H9 (cell line): ENCODE data around the gene ANKRD7. TPM values are rescaled to one million over a fixed set of nuclear protein-coding genes. Genes with fewer than 3 reads are reported as not detected.

Source experiments
- DNase-seq: peaks from one replicate; pipeline ENCODE4 v3.0.0-alpha.2; 2017
- H2AFZ ChIP-seq: one replicate; pipeline ENCODE4 v1.6.1; 2013; ENCODE audit warnings: mild to moderate bottlenecking, low read length, control low read depth, moderate library complexity
- H2AK5ac ChIP-seq: 2 replicates; pipeline ENCODE4 v1.6.1; 2013; ENCODE audit warnings: low read length, control low read depth, mixed read lengths; ENCODE audit not compliant: insufficient read length
- H2BK120ac ChIP-seq: one replicate; pipeline ENCODE4 v1.6.1; 2013; ENCODE audit warnings: low read depth, mild to moderate bottlenecking, low read length, control low read depth, inconsistent platforms; ENCODE audit not compliant: poor library complexity, severe bottlenecking
- H2BK12ac ChIP-seq: 2 replicates; pipeline ENCODE4 v1.6.1; 2013; ENCODE audit warnings: low read length, control low read depth, mixed read lengths, low read depth; ENCODE audit not compliant: insufficient read length
- H2BK15ac ChIP-seq: 2 replicates; pipeline ENCODE4 v1.6.1; 2013; ENCODE audit warnings: low read depth, low read length, control low read depth
- H2BK20ac ChIP-seq: one replicate; pipeline ENCODE4 v1.6.1; 2013; ENCODE audit warnings: low read depth, mild to moderate bottlenecking, low read length, control low read depth, inconsistent platforms; ENCODE audit not compliant: poor library complexity, severe bottlenecking
- H2BK5ac ChIP-seq: 2 replicates; pipeline ENCODE4 v1.6.1; 2013; ENCODE audit warnings: low read length, control low read depth, mixed read lengths; ENCODE audit not compliant: insufficient read length
- H3K14ac ChIP-seq: 2 replicates; pipeline ENCODE4 v1.6.1; 2013; ENCODE audit warnings: low read length, control low read depth; ENCODE audit not compliant: insufficient read depth
- H3K18ac ChIP-seq: 2 replicates; pipeline ENCODE4 v1.6.1; 2013; ENCODE audit warnings: low read depth, mild to moderate bottlenecking, mixed read lengths, low read length, control low read depth; ENCODE audit not compliant: insufficient read length
- H3K23ac ChIP-seq: 2 replicates; pipeline ENCODE4 v1.6.1; 2013; ENCODE audit warnings: low read length, control low read depth, mixed read lengths, low read depth; ENCODE audit not compliant: insufficient read length
- H3K23me2 ChIP-seq: 2 replicates; pipeline ENCODE4 v1.6.1; 2013; ENCODE audit warnings: low read depth, mild to moderate bottlenecking, mixed read lengths, low read length, control low read depth; ENCODE audit not compliant: insufficient read length, poor library complexity, severe bottlenecking
- H3K27ac ChIP-seq: 2 replicates; pipeline ENCODE4 v1.5.1; 2013; ENCODE audit warnings: low read length, control low read depth, mixed read lengths, low read depth; ENCODE audit not compliant: insufficient read length
- H3K27me3 ChIP-seq: 2 replicates; pipeline ENCODE4 v1.6.1; 2013; ENCODE audit warnings: low read length, control low read depth, inconsistent platforms; ENCODE audit not compliant: insufficient read depth
- H3K4ac ChIP-seq: 2 replicates; pipeline ENCODE4 v1.6.1; 2013; ENCODE audit warnings: low read depth, mild to moderate bottlenecking, control low read depth, inconsistent platforms, low read length, moderate library complexity
- H3K4me1 ChIP-seq: 2 replicates; pipeline ENCODE4 v1.6.1; 2013; ENCODE audit warnings: low read length, control low read depth, inconsistent platforms; ENCODE audit not compliant: insufficient read depth
- H3K4me2 ChIP-seq: 2 replicates; pipeline ENCODE4 v1.6.1; 2013; ENCODE audit warnings: low read length, control low read depth, mixed read lengths; ENCODE audit not compliant: insufficient read length, insufficient read depth
- H3K56ac ChIP-seq: 2 replicates; pipeline ENCODE4 v1.6.1; 2013; ENCODE audit warnings: low read depth, mild to moderate bottlenecking, mixed read lengths, low read length, control low read depth; ENCODE audit not compliant: insufficient read length
- H3K79me1 ChIP-seq: 2 replicates; pipeline ENCODE4 v1.6.1; 2013; ENCODE audit warnings: low read depth, mild to moderate bottlenecking, moderate library complexity, low read length, control low read depth, inconsistent platforms; ENCODE audit not compliant: insufficient read depth, poor library complexity, severe bottlenecking
- H3K79me2 ChIP-seq: 2 replicates; pipeline ENCODE4 v1.6.1; 2013; ENCODE audit warnings: low read length, control low read depth, inconsistent platforms; ENCODE audit not compliant: insufficient read depth
- H3K9ac ChIP-seq: 2 replicates; pipeline ENCODE4 v1.6.1; 2013; ENCODE audit warnings: low read length, control low read depth, mixed read lengths; ENCODE audit not compliant: insufficient read length; ENCODE audit errors: extremely low read depth
- H3K9me3 ChIP-seq: one replicate; pipeline ENCODE4 v1.6.1; 2013; ENCODE audit warnings: low read depth, low read length, inconsistent platforms; ENCODE audit not compliant: control insufficient read depth
- H3T11ph ChIP-seq: one replicate; pipeline ENCODE4 v1.6.1; 2013; ENCODE audit warnings: mild to moderate bottlenecking, low read length, control low read depth, inconsistent platforms
- H4K20me1 ChIP-seq: one replicate; pipeline ENCODE4 v1.6.1; 2013; ENCODE audit not compliant: control insufficient read depth, insufficient read length, insufficient read depth
- H4K5ac ChIP-seq: 2 replicates; pipeline ENCODE4 v1.6.1; 2013; ENCODE audit warnings: low read depth, mild to moderate bottlenecking, mixed read lengths, low read length, control low read depth; ENCODE audit not compliant: insufficient read length
- H4K8ac ChIP-seq: replicated peaks from 2 replicates; pipeline ENCODE4 v1.6.1; 2013; ENCODE audit warnings: low read length, control low read depth, mixed read lengths, low read depth; ENCODE audit not compliant: insufficient read length
- H4K91ac ChIP-seq: 2 replicates; pipeline ENCODE4 v1.6.1; 2013; ENCODE audit warnings: low read depth, mild to moderate bottlenecking, moderate library complexity, mixed read lengths, low read length, control low read depth; ENCODE audit not compliant: insufficient read length
- H3K27ac Mint-ChIP-seq, 3 experiments: 2 replicates in 2 of 3; 3 replicates in 1 of 3; pipeline ENCODE4 v1.8.0; 2020 to 2021; ENCODE audit warnings: mixed read lengths in 3 of 3, mild to moderate bottlenecking in 1 of 3, moderate library complexity in 1 of 3
- H3K27me3 Mint-ChIP-seq: 2 replicates; pipeline ENCODE4 v1.8.0; 2021; ENCODE audit warnings: low read depth, mild to moderate bottlenecking, moderate library complexity, mixed read lengths
- H3K36me3 Mint-ChIP-seq, 3 experiments: 2 replicates in 2 of 3; 3 replicates in 1 of 3; pipeline ENCODE4 v1.8.0; 2020 to 2021; ENCODE audit warnings: low read depth in 3 of 3, mixed read lengths in 3 of 3; ENCODE audit not compliant: insufficient read depth in 1 of 3
- H3K4me1 Mint-ChIP-seq, 2 experiments: 2 replicates each; pipeline ENCODE4 v1.8.0; 2020; ENCODE audit warnings: mixed read lengths in 2 of 2
- H3K4me3 Mint-ChIP-seq, 2 experiments: 2 replicates in 1 of 2; 3 replicates in 1 of 2; pipeline ENCODE4 v1.8.0; 2020 to 2021; ENCODE audit warnings: mild to moderate bottlenecking in 2 of 2, mixed read lengths in 2 of 2, moderate library complexity in 1 of 2
- H3K9me3 Mint-ChIP-seq, 2 experiments: 2 replicates in 1 of 2; 3 replicates in 1 of 2; pipeline ENCODE4 v1.8.0; 2020; ENCODE audit warnings: mild to moderate bottlenecking in 2 of 2, mixed read lengths in 2 of 2, moderate library complexity in 1 of 2
- CTCF ChIP-seq: fragments of 200-600 bp; sonication (generic); conservative IDR thresholded peaks from 3 replicates; pipeline ENCODE4 v1.8.0; 2021; ENCODE audit warnings: antibody characterized with exemption, mild to moderate bottlenecking
- WGBS: extraction: QIAGEN DNeasy Blood & Tissue Kit; methylation state at CpG from one replicate; pipeline ENCODE4 v1.1.7; 2013; ENCODE audit warnings: missing lambda C conversion rate, low lambda C conversion rate, mixed read lengths; ENCODE audit not compliant: insufficient read length; ENCODE audit errors: extremely low coverage; 5-methylcytosine and 5-hydroxymethylcytosine counted together
- total RNA-seq: library from RNA; stranded (reverse); gene quantifications from 2 replicates; pipeline ENCODE4 v1.2.1, GENCODE V29; 2021

ANKRD7 gene
- total RNA-seq, 1 experiment from 2014 or later: not detected

- Mint-ChIP-seq H3K9me3 (no peaks in the 10 kb centered on the region), H3K27me3 (no peaks in the 10 kb centered on the region), H3K4me3 (no peak overlapping the region), H3K27ac (peak overlapping the region in 1 of 3 experiments; percentile 40; a peak in 1 of 7 replicates), H3K4me1 (peaks cover 10 to 12% of the 10 kb centered on the region in 2 experiments), H3K36me3 (no peaks in the 10 kb centered on the region)
- no peak overlapping the region for H2AFZ ChIP-seq
- H3K27me3 ChIP-seq: no peaks in the 10 kb centered on the region
- no peaks in the 10 kb centered on the region for H3K23me2 ChIP-seq
- no peak overlapping the region for H3T11ph ChIP-seq
- DNase-seq: no peak
- no peak overlapping the region for H3K4ac ChIP-seq
- no peak overlapping the region for H4K8ac ChIP-seq
- H3K27ac ChIP-seq: no peak overlapping the region
- no peak for TF ChIP-seq CTCF
- H4K20me1 ChIP-seq: no peaks in the 10 kb centered on the region
- no peak overlapping the region for H2BK12ac ChIP-seq
- no peaks in the 10 kb centered on the region for H3K79me2 ChIP-seq
- no peaks in the 10 kb centered on the region for H3K9me3 ChIP-seq
- H3K14ac ChIP-seq: no peak overlapping the region
- H3K79me1 ChIP-seq: no peaks in the 10 kb centered on the region
- H2BK120ac ChIP-seq: no peak overlapping the region
- H2BK5ac ChIP-seq: no peak overlapping the region
- H3K18ac ChIP-seq: no peak overlapping the region
- H2AK5ac ChIP-seq: no peak overlapping the region
- H3K4me1 ChIP-seq: no peaks in the 10 kb centered on the region
- no peak overlapping the region for H3K56ac ChIP-seq
- no peak overlapping the region for H3K23ac ChIP-seq
- no peak overlapping the region for H3K9ac ChIP-seq
- no peak overlapping the region for H2BK20ac ChIP-seq
- H2BK15ac ChIP-seq: no peak overlapping the region
- H4K91ac ChIP-seq: no peak overlapping the region
- H4K5ac ChIP-seq: no peak overlapping the region
- H3K4me2 ChIP-seq: no peak overlapping the region
- no CpG with 5 or more reads among the region's 2 CpGs for WGBS
Observed at GRCh38 chr7:118245267-118246040, 20.9 kb downstream of the ANKRD7 start.
